IMR-90 (cell line): ENCODE results near the gene GON7. TPM values are rescaled to one million over a fixed set of nuclear protein-coding genes. Genes with fewer than 3 reads are reported as not detected.

ENCODE experiments used
- ATAC-seq: fragments of 200-7000 bp; cut with Tn5 transposase; 2 replicates; pipeline ENCODE4 v1.9.1; 2020; ENCODE audit warnings: low read depth, mild to moderate bottlenecking, moderate library complexity
- BruUV-seq: library from RNA; stranded (reverse); fragments of 400-500 nt; replicated peaks from 2 replicates; lab custom pipeline; 2021; lab: Mats Ljungman, UMichigan
- CTCF ChIA-PET: fragments of 300-600 bp; formaldehyde crosslinking; extraction: SDS; loops from one replicate; lab custom pipeline; 2021; ENCODE audit warnings: antibody characterized with exemption; lab: Yijun Ruan, JAX
- POLR2A ChIA-PET: fragments of 300-600 bp; sonication (Branson Sonifier 250); formaldehyde crosslinking; loops from one replicate; lab custom pipeline; 2022; ENCODE audit warnings: antibody characterized with exemption; ENCODE audit not compliant: unreplicated experiment; lab: Charles Lee
- DNase-seq: peaks from one replicate; pipeline ENCODE4 v3.0.0; 2013
- H2AFZ ChIP-seq: replicated peaks from 2 replicates; pipeline ENCODE3; 2013; ENCODE audit warnings: low read length, mild to moderate bottlenecking; ENCODE audit not compliant: poor library complexity
- H2AK5ac ChIP-seq: 2 replicates; pipeline ENCODE4 v1.6.1; 2013; ENCODE audit warnings: low read depth, low read length, inconsistent platforms
- H2AK9ac ChIP-seq: replicated peaks from 2 replicates; pipeline ENCODE3; 2013; ENCODE audit warnings: mild to moderate bottlenecking, low read depth, low read length, moderate library complexity; ENCODE audit not compliant: poor library complexity
- H2BK120ac ChIP-seq: 2 replicates; pipeline ENCODE4 v1.6.1; 2013; ENCODE audit warnings: low read depth, low read length, inconsistent platforms
- H2BK15ac ChIP-seq: 3 replicates; pipeline ENCODE4 v1.6.1; 2013; ENCODE audit warnings: low read depth, low read length, inconsistent platforms
- H2BK20ac ChIP-seq: 2 replicates; pipeline ENCODE4 v1.6.1; 2013; ENCODE audit warnings: low read depth, mild to moderate bottlenecking, inconsistent platforms, low read length, moderate library complexity
- H2BK5ac ChIP-seq: 2 replicates; pipeline ENCODE4 v1.6.1; 2013; ENCODE audit warnings: mild to moderate bottlenecking, low read depth, low read length, inconsistent platforms; ENCODE audit not compliant: poor library complexity, severe bottlenecking
- H3K14ac ChIP-seq: replicated peaks from 2 replicates; pipeline ENCODE4 v1.6.1; 2013; ENCODE audit warnings: low read depth, low read length, inconsistent platforms
- H3K18ac ChIP-seq: 2 replicates; pipeline ENCODE4 v1.6.1; 2013; ENCODE audit warnings: low read depth, low read length, control low read depth
- H3K23ac ChIP-seq: 2 replicates; pipeline ENCODE4 v1.6.1; 2013; ENCODE audit warnings: low read depth, low read length, inconsistent platforms
- H3K27ac ChIP-seq: 2 replicates; pipeline ENCODE4 v1.5.1; 2013; ENCODE audit warnings: mild to moderate bottlenecking, control low read depth, low read length; ENCODE audit not compliant: insufficient read depth
- H3K27me3 ChIP-seq: 2 replicates; pipeline ENCODE4 v1.6.1; 2013; ENCODE audit warnings: low read length; ENCODE audit not compliant: control insufficient read depth, insufficient read depth
- H3K36me3 ChIP-seq: 2 replicates; pipeline ENCODE4 v1.6.1; 2013; ENCODE audit warnings: low read length, mixed read lengths; ENCODE audit not compliant: control insufficient read depth, insufficient read depth
- H3K4ac ChIP-seq: 2 replicates; pipeline ENCODE4 v1.6.1; 2013; ENCODE audit warnings: low read depth, low read length, inconsistent platforms
- H3K4me1 ChIP-seq: 2 replicates; pipeline ENCODE4 v1.6.1; 2013; ENCODE audit warnings: low read length, mixed read lengths; ENCODE audit not compliant: control insufficient read depth, insufficient read depth
- H3K4me2 ChIP-seq: 2 replicates; pipeline ENCODE4 v1.6.1; 2013; ENCODE audit warnings: low read depth, mild to moderate bottlenecking, control low read depth, low read length, moderate library complexity
- H3K4me3 ChIP-seq: 2 replicates; pipeline ENCODE4 v1.5.1; 2013; ENCODE audit warnings: low read depth, mild to moderate bottlenecking, control low read depth, low read length, moderate library complexity; ENCODE audit not compliant: insufficient read depth
- H3K56ac ChIP-seq: 2 replicates; pipeline ENCODE4 v1.6.1; 2013; ENCODE audit warnings: low read length, inconsistent platforms; ENCODE audit not compliant: insufficient read depth; ENCODE audit errors: extremely low read depth
- H3K79me1 ChIP-seq, 2 experiments: 2 replicates each; pipeline ENCODE4 v1.6.1; 2013; ENCODE audit warnings: low read length in 2 of 2, inconsistent platforms in 1 of 2, low read depth in 1 of 2
- H3K9ac ChIP-seq: 2 replicates; pipeline ENCODE4 v1.6.1; 2013; ENCODE audit warnings: low read depth, low read length, control low read depth
- H3K9me1 ChIP-seq: 2 replicates; pipeline ENCODE4 v1.6.1; 2013; ENCODE audit warnings: low read length, inconsistent platforms; ENCODE audit not compliant: insufficient read depth
- H3K9me3 ChIP-seq: 2 replicates; pipeline ENCODE4 v1.6.1; 2013; ENCODE audit warnings: low read length; ENCODE audit not compliant: control insufficient read depth, insufficient read depth
- H4K20me1 ChIP-seq: 2 replicates; pipeline ENCODE4 v1.6.1; 2013; ENCODE audit warnings: low read length, inconsistent platforms; ENCODE audit not compliant: insufficient read depth
- H4K5ac ChIP-seq: 2 replicates; pipeline ENCODE4 v1.6.1; 2013; ENCODE audit warnings: mild to moderate bottlenecking, low read depth, low read length, control low read depth
- H4K8ac ChIP-seq, 2 experiments: 2 replicates each; pipeline ENCODE4 v1.6.1; 2013; ENCODE audit warnings: low read depth in 2 of 2, low read length in 2 of 2, control low read depth in 1 of 2, inconsistent platforms in 1 of 2
- H4K91ac ChIP-seq: 2 replicates; pipeline ENCODE4 v1.6.1; 2013; ENCODE audit warnings: low read depth, low read length, inconsistent platforms; ENCODE audit not compliant: insufficient read depth
- BHLHE40 ChIP-seq: fragments of 150-350 bp; IDR thresholded peaks from 2 replicates; pipeline ENCODE4 v1.6.1; 2016; ENCODE audit warnings: mild to moderate bottlenecking, low read depth, low read length
- CHD1 ChIP-seq: IDR thresholded peaks from 2 replicates; pipeline ENCODE4 v1.6.1; 2012; ENCODE audit warnings: low read depth, low read length, improper control_type of control experiment
- CTCF ChIP-seq: conservative IDR thresholded peaks from 2 replicates; pipeline ENCODE4 v1.5.1; 2012; ENCODE audit warnings: mild to moderate bottlenecking, low read depth, low read length, improper control_type of control experiment
- ELK1 ChIP-seq: fragments of 150-350 bp; IDR thresholded peaks from 2 replicates; pipeline ENCODE4 v1.6.1; 2016; ENCODE audit warnings: low read depth, mild to moderate bottlenecking, low read length, moderate library complexity, borderline replicate concordance
- FOS ChIP-seq: fragments of 150-350 bp; IDR thresholded peaks from 2 replicates; pipeline ENCODE4 v1.6.1; 2016; ENCODE audit warnings: low read depth, low read length
- MAFK ChIP-seq: IDR thresholded peaks from 2 replicates; pipeline ENCODE4 v1.6.1; 2012; ENCODE audit warnings: low read depth, low read length, improper control_type of control experiment
- MAZ ChIP-seq: IDR thresholded peaks from 2 replicates; pipeline ENCODE4 v1.6.1; 2012; ENCODE audit warnings: low read depth, mild to moderate bottlenecking, low read length, improper control_type of control experiment, moderate library complexity, borderline replicate concordance
- MXI1 ChIP-seq: IDR thresholded peaks from 2 replicates; pipeline ENCODE4 v1.6.1; 2012; ENCODE audit warnings: low read depth, mild to moderate bottlenecking, low read length, moderate library complexity, borderline replicate concordance
- NFE2L2 ChIP-seq: fragments of 150-350 bp; IDR thresholded peaks from 2 replicates; pipeline ENCODE4 v1.6.1; 2016; ENCODE audit warnings: low read depth, mild to moderate bottlenecking, low read length
- RAD21 ChIP-seq: IDR thresholded peaks from 2 replicates; pipeline ENCODE4 v1.6.1; 2012; ENCODE audit warnings: low read length, improper control_type of control experiment
- RCOR1 ChIP-seq: IDR thresholded peaks from 2 replicates; pipeline ENCODE4 v1.6.1; 2012; ENCODE audit warnings: mild to moderate bottlenecking, low read length, improper control_type of control experiment; ENCODE audit not compliant: insufficient replicate concordance
- RFX5 ChIP-seq: IDR thresholded peaks from 2 replicates; pipeline ENCODE4 v1.8.0; 2012; ENCODE audit warnings: low read depth, mild to moderate bottlenecking, low read length, moderate library complexity
- SMC3 ChIP-seq: fragments of 150-350 bp; IDR thresholded peaks from 2 replicates; pipeline ENCODE4 v1.6.1; 2016; ENCODE audit warnings: low read depth, mild to moderate bottlenecking, antibody characterized with exemption, low read length, moderate library complexity
- USF2 ChIP-seq: fragments of 150-350 bp; IDR thresholded peaks from 2 replicates; pipeline ENCODE4 v1.6.1; 2017; ENCODE audit warnings: mild to moderate bottlenecking, antibody characterized with exemption, low read length, low read depth
- WGBS, 2 experiments: methylation state at CpG; one replicate each; pipeline versions ENCODE4 v1.1.5 to v1.1.7; 2013; ENCODE audit warnings: missing lambda C conversion rate in 2 of 2; ENCODE audit not compliant: insufficient read length in 1 of 2; ENCODE audit errors: extremely low coverage in 2 of 2; 5-methylcytosine and 5-hydroxymethylcytosine counted together
- dilution Hi-C: fragments of 300-500 bp; cut with HindIII; formaldehyde crosslinking; loops from one replicate; pipeline ENCODE4 v1.14.3; 2018; ENCODE audit warnings: low sequenced_read_pairs; ENCODE audit not compliant: unreplicated experiment
- in situ Hi-C: fragments of 300-500 bp; cut with MboI; formaldehyde crosslinking; loops from 3 replicates; pipeline ENCODE4 v1.14.3; 2019; ENCODE audit warnings: low sequenced_read_pairs, inconsistent platforms, mixed read lengths
- intact Hi-C: fragments of 100-400 bp; cut with micrococcal nuclease; formaldehyde crosslinking; loops from 2 replicates; pipeline ENCODE4 v1.10.0; 2022
- polyA plus RNA-seq, 3 experiments: library from polyadenylated mRNA; depleted of rRNA; stranded (reverse); fragments of >200 nt; gene quantifications; 2 replicates each; pipeline ENCODE4 v1.2.3, GENCODE V29; 2012; ENCODE audit warnings: low replicate concordance in 1 of 3
- total RNA-seq: library from RNA; depleted of rRNA; stranded (reverse); fragments of >200 nt; gene quantifications from 2 replicates; pipeline ENCODE4 v1.2.3, GENCODE V29; 2012

The GON7 gene
- total and polyA plus RNA-seq, 2 of the 4 experiments (the other 2 are of a cell fraction), result 4.3 to 7.8 TPM

DNA sequence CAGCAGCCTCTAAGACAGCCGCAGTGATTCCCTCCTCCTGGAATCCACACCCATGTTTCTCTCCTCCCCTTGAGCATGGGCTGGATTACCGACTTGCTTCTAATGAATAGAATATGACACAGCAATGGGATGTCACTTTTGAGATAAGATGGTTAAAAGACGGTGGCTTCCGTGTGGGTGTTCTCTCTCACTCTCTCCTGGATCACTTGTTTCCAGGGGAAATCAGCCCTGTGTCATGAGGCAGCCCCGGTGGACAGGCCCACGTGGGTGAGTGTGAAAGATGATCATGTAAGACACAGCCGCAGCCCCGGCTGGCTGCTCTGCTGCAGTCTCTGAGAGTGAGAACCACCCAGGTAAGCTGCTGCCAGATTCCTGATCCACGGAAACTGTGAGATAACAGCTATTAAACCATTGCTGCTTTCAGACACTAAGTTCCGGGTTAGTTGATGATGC is 32.9 kb downstream of the GON7 start:
- Histone ChIP-seq H4K20me1 (no peaks in the 10 kb centered on the region), H2BK120ac (no peak overlapping the region), H4K91ac (no peak overlapping the region), H3K79me1 (no peaks in the 10 kb centered on the region), H2AFZ (peak overlapping the region; percentile 10), H3K27ac (no peak overlapping the region), H3K4ac (no peak overlapping the region), H4K8ac (no peak overlapping the region), H2BK15ac (no peak overlapping the region), H2BK20ac (no peak overlapping the region), H3K9me1 (no peaks in the 10 kb centered on the region), H3K56ac (no peak overlapping the region), H2AK9ac (no peak overlapping the region), H3K23ac (no peak overlapping the region), H3K4me2 (peak overlapping the region; percentile 16; the same call in 1 of the 2 replicates), H2AK5ac (no peak overlapping the region), H4K5ac (no peak overlapping the region), H3K18ac (no peak overlapping the region), H3K9me3 (no peaks in the 10 kb centered on the region), H3K4me1 (no peaks in the 10 kb centered on the region), H3K27me3 (peaks cover 9% of the 10 kb centered on the region), H3K36me3 (no peaks in the 10 kb centered on the region), H3K14ac (no peak overlapping the region), H3K9ac (no peak overlapping the region), H2BK5ac (no peak overlapping the region), H3K4me3 (no peak overlapping the region)
- POLR2A ChIA-PET, result no interaction called here
- CTCF ChIA-PET, result no interaction called here
- no TSS peak for BruUV-seq
- in situ Hi-C loops (no loop called here), intact Hi-C loops (no loop called here), dilution Hi-C loops (no loop called here)
- no CpG with 5 or more reads among the region's 10 CpGs for WGBS, 2 experiments
- ATAC-seq, result peak; percentile 42
- TF ChIP-seq SMC3 (no peak), USF2 (peak; percentile 70), ELK1 (no peak), RAD21 (no peak), MXI1 (no peak), BHLHE40 (no peak), RCOR1 (no peak), RFX5 (peak; percentile 96), MAZ (no peak), FOS (no peak), CHD1 (no peak), CTCF (no peak), NFE2L2 (no peak), MAFK (no peak)
- DNase-seq, result peak; percentile 22
